Hippocampal formation (tissue), 2 donors: ENCODE results near the gene KSR2.
"Not testable (repeated sequence)": the region's sequence is repeated elsewhere in the genome, so short reads cannot be mapped to it uniquely, and the experiment has no call there.

Source experiments
- DNase-seq, 2 donors: peaks; one replicate each; lab custom pipeline; 2025; lab: John Stamatoyannopoulos, UW

KSR2 gene

GRCh38 chr12:117967512-117967911 lies 1.3 kb downstream of the KSR2 start:
- no peak for DNase-seq

DNA sequence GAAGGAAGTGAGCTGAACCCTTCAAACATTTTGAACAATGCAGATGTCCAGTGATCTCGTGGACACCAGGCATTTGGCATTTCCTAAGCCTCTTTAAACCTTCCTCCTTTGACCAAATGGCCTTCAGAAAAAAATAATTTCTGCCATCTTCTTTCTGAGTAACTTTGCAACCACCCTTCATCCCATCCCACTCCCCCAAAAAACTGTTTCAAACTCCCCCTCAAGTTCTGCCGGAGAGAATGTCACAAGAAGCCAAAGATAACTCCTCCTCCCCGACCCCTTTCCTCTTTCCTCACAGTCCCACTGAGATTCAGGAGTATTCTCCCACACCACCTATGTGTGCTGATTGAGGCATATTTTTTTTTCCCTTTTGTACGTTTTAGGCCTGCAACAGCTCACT lies 1.7 kb downstream of the KSR2 start:
- no peak for DNase-seq

GRCh38 chr12:117966511-117966910 lies 2.3 kb downstream of the KSR2 start:
- no peak for DNase-seq

GRCh38 chr12:117963836-117964235 lies 5.0 kb downstream of the KSR2 start:
- no peak for DNase-seq

- no peak for DNase-seq
Observed at GRCh38 chr12:117936722-117937484, 31.9 kb downstream of the KSR2 start.

DNA sequence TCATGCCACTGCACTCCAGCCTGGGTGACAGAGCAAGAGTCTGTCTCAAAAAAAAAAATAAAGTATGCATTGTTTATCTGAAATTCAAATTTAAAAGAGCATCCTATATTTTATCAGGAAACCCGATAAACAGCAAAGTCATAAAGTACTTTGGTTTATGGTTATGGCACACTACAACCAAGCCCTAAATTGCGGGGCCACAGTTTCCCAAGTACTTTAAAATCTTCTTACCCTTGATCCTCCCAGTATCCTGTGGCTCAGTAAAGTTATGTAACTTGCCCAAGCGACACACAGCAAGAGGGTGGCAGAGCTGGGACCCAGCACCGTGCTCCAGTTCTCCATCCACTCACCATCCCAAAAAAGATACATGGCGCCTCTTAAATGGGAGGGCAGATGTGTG lies 35.2 kb downstream of the KSR2 start:
- no peak for DNase-seq

GRCh38 chr12:117926391-117926899 lies 42.3 kb downstream of the KSR2 start:
- no peak for DNase-seq

- DNase-seq: no peak
Observed at GRCh38 chr12:117921929-117922777, 46.6 kb downstream of the KSR2 start.

- no peak for DNase-seq
Observed at GRCh38 chr12:117919479-117919878, 49.3 kb downstream of the KSR2 start.

DNA sequence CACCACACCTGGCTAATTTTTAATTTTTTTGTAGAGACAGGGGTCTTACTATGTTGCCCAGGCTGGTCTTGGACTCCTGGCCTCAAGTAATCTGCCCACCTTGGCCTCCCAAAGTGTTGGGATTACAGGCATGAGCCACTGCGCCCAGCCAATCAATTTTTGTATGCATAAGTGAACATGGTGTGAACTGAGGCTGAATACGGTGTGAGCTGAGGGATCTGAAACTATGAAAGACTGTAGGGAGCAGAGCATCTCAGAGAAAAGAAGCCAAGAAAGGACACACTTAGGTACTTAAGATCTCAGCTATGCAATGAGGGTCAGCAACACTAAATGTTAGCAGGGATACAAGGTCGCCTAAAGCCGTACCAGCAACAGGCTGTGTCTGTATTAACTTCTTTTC lies 54.1 kb downstream of the KSR2 start:
- no peak for DNase-seq

DNA sequence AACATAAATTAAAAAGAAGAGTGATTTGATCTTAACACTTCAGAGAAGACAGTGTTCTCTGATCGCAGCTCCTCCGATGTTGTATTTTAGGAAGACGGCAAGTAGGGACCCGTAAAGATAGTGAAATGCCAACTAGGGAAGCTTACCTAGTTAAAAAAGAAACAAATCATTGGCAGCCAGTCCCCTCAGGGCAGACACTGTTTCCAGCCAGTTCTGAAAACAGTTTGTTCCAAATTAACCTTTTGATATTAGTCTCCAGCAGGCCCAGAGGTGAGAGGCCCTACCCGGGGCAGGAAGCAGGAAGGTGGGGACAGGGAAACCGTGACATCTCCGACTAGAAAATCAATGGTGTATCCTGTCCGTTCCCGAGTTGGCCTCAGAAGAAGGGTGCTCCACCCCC lies 56.0 kb downstream of the KSR2 start:
- no peak for DNase-seq

GRCh38 chr12:117908411-117908810 lies 60.4 kb downstream of the KSR2 start:
- no peak for DNase-seq

- DNase-seq: no peak
Observed at GRCh38 chr12:117907108-117907689, 61.6 kb downstream of the KSR2 start.

GRCh38 chr12:117904051-117904450 lies 64.7 kb downstream of the KSR2 start:
- no peak for DNase-seq

- DNase-seq: no peak
Observed at GRCh38 chr12:117903110-117903840, 65.5 kb downstream of the KSR2 start.

DNA sequence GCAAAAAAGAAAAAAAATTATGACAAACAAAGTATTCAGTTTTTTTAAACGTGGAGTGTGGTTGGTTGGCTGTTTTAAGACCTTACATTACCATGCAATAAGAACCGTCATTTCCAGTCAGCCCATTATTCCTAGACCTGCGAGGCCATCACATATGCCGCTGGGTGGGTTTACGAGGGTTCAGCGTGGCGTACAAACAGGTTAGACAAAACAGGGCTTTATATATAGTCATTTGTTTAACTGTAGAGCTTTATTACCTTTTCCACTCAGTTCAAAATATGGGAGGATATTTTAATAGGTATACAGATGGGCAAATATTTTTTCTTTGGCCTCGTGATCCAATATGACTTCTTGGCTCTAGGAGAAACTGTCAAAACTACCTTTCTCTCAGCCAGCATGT lies 67.2 kb downstream of the KSR2 start:
- DNase-seq: no peak

DNA sequence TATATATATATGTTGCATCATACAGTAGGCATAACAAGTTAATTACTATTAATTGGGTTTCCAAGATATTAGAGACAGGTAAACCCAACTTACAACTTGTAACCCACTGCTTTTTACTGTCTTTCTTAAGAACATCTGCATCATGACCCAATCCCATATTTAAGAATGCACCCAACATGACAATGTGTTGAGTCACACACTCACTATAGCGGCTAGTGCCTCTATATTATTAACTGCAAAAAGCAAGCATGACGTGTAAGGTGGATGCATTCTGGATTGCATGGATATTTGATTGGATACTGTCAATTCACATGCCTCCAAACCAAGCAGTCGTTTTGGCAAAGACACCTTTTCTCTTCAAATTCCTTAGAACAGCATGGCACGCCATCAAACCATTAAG lies 68.2 kb downstream of the KSR2 start:
- no peak for DNase-seq

DNA sequence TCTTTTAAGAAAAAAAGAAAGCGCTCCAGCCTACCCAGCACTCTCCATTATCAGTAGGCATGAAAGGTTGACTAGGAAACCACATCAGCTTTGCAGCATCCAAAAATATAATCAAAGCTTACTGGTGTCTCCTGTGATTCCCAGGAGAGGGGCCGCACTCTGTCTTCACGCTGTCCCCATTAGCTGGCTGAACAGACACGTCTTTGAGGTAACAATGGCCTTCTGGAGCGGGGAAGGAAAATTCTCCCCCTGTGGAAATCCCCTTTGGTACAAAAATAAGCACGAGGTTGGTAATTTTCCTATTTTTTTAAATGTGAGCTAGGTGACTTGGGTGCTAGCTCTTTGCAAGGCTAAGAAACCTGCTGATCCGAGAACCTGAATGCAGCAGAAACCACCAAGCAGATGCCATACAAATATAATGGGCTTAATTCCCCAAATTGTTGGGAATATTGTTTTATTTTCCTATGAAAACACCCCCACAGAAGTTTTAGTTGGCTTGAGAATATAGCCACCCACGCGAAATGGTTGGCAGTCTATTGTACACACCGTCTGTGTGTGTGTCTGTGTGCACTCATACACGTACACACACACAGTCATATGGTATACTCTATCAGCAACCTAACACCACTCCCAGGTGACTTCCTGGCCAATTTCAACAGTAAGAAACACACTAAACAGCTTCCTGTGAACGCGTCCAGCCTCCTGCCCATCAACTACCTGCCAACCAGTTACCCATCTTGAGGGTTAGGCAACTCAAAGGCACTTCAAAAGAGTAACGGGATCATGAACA lies 71.2 kb downstream of the KSR2 start:
- no peak for DNase-seq

- DNase-seq: no peak
Observed at GRCh38 chr12:117896009-117896408, 72.8 kb downstream of the KSR2 start.

DNA sequence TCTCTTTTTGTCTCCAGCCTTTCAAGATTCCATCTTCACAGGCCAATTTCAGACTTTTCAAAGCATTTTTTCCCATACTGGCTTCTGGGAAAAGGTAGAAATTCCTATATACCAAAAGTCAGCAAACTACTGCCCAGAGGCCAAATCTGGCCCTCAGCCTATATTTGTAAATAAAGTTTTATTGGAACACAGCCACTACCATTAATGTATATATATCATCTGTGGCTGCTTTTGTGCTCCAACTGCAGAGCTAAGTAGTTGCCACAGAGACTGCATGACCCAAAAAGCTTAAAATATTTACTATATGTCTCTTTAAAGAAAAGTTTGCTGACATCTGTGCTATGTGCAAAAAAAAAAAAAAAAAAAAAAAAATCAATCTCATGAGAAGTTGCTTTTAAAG lies 76.3 kb downstream of the KSR2 start:
- no peak for DNase-seq

GRCh38 chr12:117891265-117891664 lies 77.5 kb downstream of the KSR2 start:
- DNase-seq: not testable (repeated sequence)
